Kidney epithelial cell (primary cell): Measurements from ENCODE around the gene FANCI. TPM values are rescaled to one million over a fixed set of nuclear protein-coding genes. Genes with fewer than 3 reads are reported as not detected.

Experiments
- DNase-seq: peaks from one replicate; pipeline ENCODE4 v3.0.0-alpha.2; 2010; ENCODE audit warnings: low read depth
- H3K27me3 ChIP-seq: 2 replicates; pipeline ENCODE4 v1.6.0; 2011; ENCODE audit warnings: low read length; ENCODE audit not compliant: control insufficient read depth, insufficient read depth
- H3K36me3 ChIP-seq: 2 replicates; pipeline ENCODE4 v1.5.1; 2011; ENCODE audit warnings: low read length; ENCODE audit not compliant: control insufficient read depth, insufficient read depth
- H3K4me3 ChIP-seq: 2 replicates; pipeline ENCODE4 v1.5.1; 2011; ENCODE audit warnings: low read depth, mild to moderate bottlenecking, control low read depth, low read length
- total RNA-seq: library from RNA; depleted of rRNA; stranded (reverse); fragments of >200 nt; gene quantifications from 2 replicates; pipeline ENCODE4 v1.2.3, GENCODE V29; 2015
- TF ChIP-seq, protein P1 (sequence below): IDR thresholded peaks from 2 replicates; pipeline ENCODE4 v1.5.1; 2011; ENCODE audit warnings: mild to moderate bottlenecking, moderate library complexity, low read length, control low read depth, inconsistent platforms; ENCODE audit not compliant: insufficient read depth, poor library complexity, severe bottlenecking

FANCI gene
- total RNA-seq, 1 donor from 2014 or later: 68.3 TPM

DNA sequence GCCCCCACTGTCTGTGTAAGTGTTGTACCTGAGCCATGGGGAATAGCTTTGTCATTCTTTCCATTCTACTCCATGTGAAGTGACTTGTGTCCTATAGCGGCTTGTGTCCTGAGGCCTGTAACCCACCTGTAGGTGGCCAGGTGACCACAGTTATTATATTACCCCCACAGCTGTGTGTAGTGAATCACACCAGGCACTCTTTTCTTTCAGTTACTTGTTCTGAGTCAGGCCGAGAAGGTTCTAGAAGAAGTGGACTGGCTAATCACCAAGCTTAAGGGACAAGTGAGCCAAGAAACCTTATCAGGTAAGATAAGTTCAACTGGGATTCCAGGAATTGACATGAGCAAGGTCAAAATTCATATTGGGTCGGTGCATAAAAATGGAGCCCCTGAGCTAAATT, 61.6 kb downstream of the FANCI start:
- DNase-seq: no peak
- TF ChIP-seq, protein P1, sequence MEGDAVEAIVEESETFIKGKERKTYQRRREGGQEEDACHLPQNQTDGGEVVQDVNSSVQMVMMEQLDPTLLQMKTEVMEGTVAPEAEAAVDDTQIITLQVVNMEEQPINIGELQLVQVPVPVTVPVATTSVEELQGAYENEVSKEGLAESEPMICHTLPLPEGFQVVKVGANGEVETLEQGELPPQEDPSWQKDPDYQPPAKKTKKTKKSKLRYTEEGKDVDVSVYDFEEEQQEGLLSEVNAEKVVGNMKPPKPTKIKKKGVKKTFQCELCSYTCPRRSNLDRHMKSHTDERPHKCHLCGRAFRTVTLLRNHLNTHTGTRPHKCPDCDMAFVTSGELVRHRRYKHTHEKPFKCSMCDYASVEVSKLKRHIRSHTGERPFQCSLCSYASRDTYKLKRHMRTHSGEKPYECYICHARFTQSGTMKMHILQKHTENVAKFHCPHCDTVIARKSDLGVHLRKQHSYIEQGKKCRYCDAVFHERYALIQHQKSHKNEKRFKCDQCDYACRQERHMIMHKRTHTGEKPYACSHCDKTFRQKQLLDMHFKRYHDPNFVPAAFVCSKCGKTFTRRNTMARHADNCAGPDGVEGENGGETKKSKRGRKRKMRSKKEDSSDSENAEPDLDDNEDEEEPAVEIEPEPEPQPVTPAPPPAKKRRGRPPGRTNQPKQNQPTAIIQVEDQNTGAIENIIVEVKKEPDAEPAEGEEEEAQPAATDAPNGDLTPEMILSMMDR: no peak
- no peak overlapping the region for H3K4me3 ChIP-seq
- H3K27me3 ChIP-seq: no peaks in the 10 kb centered on the region
- no peaks in the 10 kb centered on the region for H3K36me3 ChIP-seq

GRCh38 chr15:89307046-89307587, 63.3 kb downstream of the FANCI start:
- TF ChIP-seq, protein P1: no peak
- H3K36me3 ChIP-seq: no peaks in the 10 kb centered on the region
- no peak overlapping the region for H3K4me3 ChIP-seq
- no peaks in the 10 kb centered on the region for H3K27me3 ChIP-seq
- no peak for DNase-seq

GRCh38 chr15:89307791-89308190, 64.0 kb downstream of the FANCI start:
- H3K27me3 ChIP-seq: no peaks in the 10 kb centered on the region

DNA sequence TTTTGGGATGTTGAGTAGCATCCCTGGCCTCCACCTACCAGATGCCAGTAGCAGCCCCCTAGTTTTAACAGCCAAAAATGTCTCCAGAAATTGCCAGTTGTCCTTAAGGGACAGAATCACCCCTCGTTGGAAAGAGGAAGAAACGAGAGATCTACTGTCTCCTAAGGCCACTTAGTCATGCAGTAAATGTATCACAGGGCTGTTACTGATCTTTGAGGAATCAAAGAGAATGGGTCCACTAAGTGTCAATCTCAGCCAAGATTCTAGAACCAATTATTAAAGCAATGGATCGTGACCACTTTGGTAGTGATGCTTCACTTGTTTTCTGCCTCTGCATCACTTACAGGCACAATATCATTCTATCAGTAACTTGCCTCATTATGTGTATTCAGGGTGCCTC, 64.5 kb downstream of the FANCI start:
- Histone ChIP-seq H3K27me3 (no peaks in the 10 kb centered on the region), H3K36me3 (no peaks in the 10 kb centered on the region), H3K4me3 (no peak overlapping the region)
- TF ChIP-seq, protein P1: no peak
- no peak for DNase-seq

More at GRCh38 chr15:89307791-89308190, 64.0 kb downstream of the FANCI start:
- no peaks in the 10 kb centered on the region for H3K36me3 ChIP-seq
- TF ChIP-seq, protein P1: no peak
- no peak for DNase-seq
- no peak overlapping the region for H3K4me3 ChIP-seq

DNA sequence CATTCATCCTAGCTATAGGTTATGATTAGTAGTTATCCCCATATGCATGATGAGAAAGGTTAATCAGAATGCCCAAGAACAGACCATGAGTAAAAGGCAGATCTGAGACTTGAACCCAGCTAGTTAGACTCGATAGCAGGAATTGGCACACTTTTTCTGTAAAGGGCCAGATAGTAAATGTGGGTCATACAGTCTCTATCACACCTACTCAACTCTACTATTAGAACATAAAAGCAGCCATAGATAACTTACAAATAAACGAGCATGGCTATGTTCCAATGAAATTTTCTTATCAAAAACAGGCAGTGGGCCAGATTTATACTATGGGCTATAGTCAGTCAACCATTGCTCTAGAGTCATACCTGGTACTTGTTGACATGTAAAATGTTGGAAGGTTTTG, 66.2 kb downstream of the FANCI start:
- Histone ChIP-seq H3K27me3 (no peaks in the 10 kb centered on the region), H3K36me3 (no peaks in the 10 kb centered on the region), H3K4me3 (no peak overlapping the region)
- TF ChIP-seq, protein P1: no peak
- DNase-seq: no peak

GRCh38 chr15:89315375-89315929, 71.7 kb downstream of the FANCI start:
- Histone ChIP-seq H3K36me3 (peaks cover 5% of the 10 kb centered on the region), H3K27me3 (no peaks in the 10 kb centered on the region), H3K4me3 (no peak overlapping the region)
- no peak for DNase-seq
- TF ChIP-seq, protein P1: no peak
